Subcutaneous adipose tissue (tissue), 4 donors: ENCODE data around the gene FKBP7. TPM values are rescaled to one million over a fixed set of nuclear protein-coding genes. Genes with fewer than 3 reads are reported as not detected.

Experiments used
- CTCF ChIP-seq: fragments of 450-650 bp; IDR thresholded peaks from one replicate; pipeline ENCODE4 v1.5.1; 2016; ENCODE audit warnings: low read depth, mild to moderate bottlenecking, control low read depth, antibody characterized with exemption, moderate library complexity
- total RNA-seq, 4 donors: library from RNA; depleted of rRNA; stranded (reverse); fragments of >200 nt; gene quantifications; one replicate each; pipeline ENCODE4 v1.1.0, GENCODE V29; 2016

FKBP7 gene
- total RNA-seq, 4 donors from 2014 or later, result 8.8 to 19.6 (median 13.7) TPM

GRCh38 chr2:178506524-178506923, 28.1 kb upstream of the FKBP7 start:
- no peak for TF ChIP-seq CTCF

GRCh38 chr2:178506101-178506500, 27.7 kb upstream of the FKBP7 start:
- TF ChIP-seq CTCF, result no peak

GRCh38 chr2:178502751-178503150, 24.4 kb upstream of the FKBP7 start:
- TF ChIP-seq CTCF, result no peak

- no peak for TF ChIP-seq CTCF
Observed at GRCh38 chr2:178499640-178500039, 21.2 kb upstream of the FKBP7 start.

GRCh38 chr2:178498137-178498536, 19.7 kb upstream of the FKBP7 start:
- TF ChIP-seq CTCF, result no peak

- TF ChIP-seq CTCF, result no peak
Observed at GRCh38 chr2:178496049-178496448, 17.6 kb upstream of the FKBP7 start.

- TF ChIP-seq CTCF, result no peak
Observed at GRCh38 chr2:178491612-178492011, 13.2 kb upstream of the FKBP7 start.

GRCh38 chr2:178485356-178485755, 7.0 kb upstream of the FKBP7 start:
- TF ChIP-seq CTCF, result no peak
